Measurements from ENCODE around the gene FHOD3.

The FHOD3 gene

GRCh38 chr18:36501100-36501499, 203.6 kb downstream of the FHOD3 start:
- no peak for TF ChIP-seq POLR2AphosphoS5 (IDR thresholded peaks at IDR 0.05; ENCODE audit: low read depth, low read length)
- no peak for TF ChIP-seq TAF1 (IDR thresholded peaks at IDR 0.05; ENCODE audit: borderline replicate concordance, low read depth, low read length)
- no peak for TF ChIP-seq POLR2A (IDR thresholded peaks at IDR 0.05; ENCODE audit: low read depth, low read length)
- DNase-seq (ENCODE audit: insufficient read length) (no peak), FAIRE-seq (no peak)

DNA sequence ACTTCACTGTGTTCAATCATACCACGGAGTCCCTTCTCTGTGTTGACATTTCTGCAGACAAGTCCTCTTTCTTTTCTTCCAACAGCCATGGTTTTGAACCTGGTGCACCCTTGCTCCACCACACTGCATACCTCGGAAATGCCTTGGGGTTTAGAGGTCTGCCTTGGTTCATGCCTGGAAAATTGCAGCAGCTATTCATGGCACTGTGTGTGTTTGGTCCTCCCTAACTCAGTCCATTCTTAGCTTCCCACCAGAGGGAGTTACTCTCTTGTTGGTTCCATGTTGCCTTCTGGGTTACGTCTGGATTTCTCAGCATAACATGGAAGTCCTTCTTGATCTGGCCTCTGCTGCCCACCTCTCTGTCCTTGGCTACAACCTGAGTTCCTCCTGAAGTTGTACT, 206.0 kb downstream of the FHOD3 start:
- no peak for FAIRE-seq
- DNase-seq (ENCODE audit: insufficient read length): no peak
- TF ChIP-seq POLR2A (IDR thresholded peaks at IDR 0.05; ENCODE audit: low read depth, low read length) (no peak), TAF1 (IDR thresholded peaks at IDR 0.05; ENCODE audit: borderline replicate concordance, low read depth, low read length) (no peak), POLR2AphosphoS5 (IDR thresholded peaks at IDR 0.05; ENCODE audit: low read depth, low read length) (no peak)

DNA sequence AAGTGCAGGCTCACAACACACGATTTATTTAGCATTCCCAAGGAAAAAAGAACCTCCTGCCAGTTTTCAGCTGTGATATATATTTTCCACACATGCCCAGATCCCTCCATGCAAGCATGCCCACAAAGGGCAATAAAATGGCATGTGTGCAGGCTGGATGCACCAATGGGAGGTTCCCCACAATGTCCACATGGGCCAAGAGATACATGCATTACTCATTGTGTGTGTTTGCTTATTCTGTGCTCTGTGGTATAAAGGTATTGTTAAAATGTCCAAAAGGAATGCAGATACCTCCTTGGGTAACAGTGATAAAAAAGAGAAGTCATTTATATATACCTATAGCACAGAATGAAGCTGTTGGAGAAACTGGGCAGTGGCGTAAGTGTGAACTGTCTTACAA, 207.4 kb downstream of the FHOD3 start:
- DNase-seq (ENCODE audit: insufficient read length) (no peak), FAIRE-seq (no peak)
- TF ChIP-seq TAF1 (IDR thresholded peaks at IDR 0.05; ENCODE audit: borderline replicate concordance, low read depth, low read length) (no peak), POLR2AphosphoS5 (IDR thresholded peaks at IDR 0.05; ENCODE audit: low read depth, low read length) (no peak), POLR2A (IDR thresholded peaks at IDR 0.05; ENCODE audit: low read depth, low read length) (no peak)

DNA sequence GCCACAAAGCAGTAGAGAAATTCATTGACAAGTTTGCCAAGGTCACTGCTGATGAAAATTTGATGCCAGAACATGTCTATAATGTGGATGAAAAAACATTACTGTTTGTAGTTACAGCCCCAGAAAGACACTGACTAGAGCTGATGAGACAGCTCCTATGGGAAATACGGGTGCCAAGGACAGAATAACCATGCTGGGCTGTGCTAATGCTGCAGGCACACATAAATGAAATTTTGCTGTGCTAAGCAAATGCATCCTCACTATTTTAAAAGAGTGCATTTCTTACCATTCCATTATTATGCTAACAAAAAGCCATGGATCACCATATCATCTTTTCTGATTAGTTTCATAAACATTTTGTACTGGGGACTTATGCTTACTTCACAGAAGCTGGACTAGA, 208.2 kb downstream of the FHOD3 start:
- FAIRE-seq (no peak), DNase-seq (ENCODE audit: insufficient read length) (no peak)
- TF ChIP-seq POLR2AphosphoS5 (IDR thresholded peaks at IDR 0.05; ENCODE audit: low read depth, low read length) (no peak), TAF1 (IDR thresholded peaks at IDR 0.05; ENCODE audit: borderline replicate concordance, low read depth, low read length) (no peak), POLR2A (IDR thresholded peaks at IDR 0.05; ENCODE audit: low read depth, low read length) (no peak)

GRCh38 chr18:36509646-36510197, 212.2 kb downstream of the FHOD3 start:
- DNase-seq (ENCODE audit: insufficient read length) (no peak), FAIRE-seq (no peak)
- TF ChIP-seq POLR2AphosphoS5 (IDR thresholded peaks at IDR 0.05; ENCODE audit: low read depth, low read length): no peak

DNA sequence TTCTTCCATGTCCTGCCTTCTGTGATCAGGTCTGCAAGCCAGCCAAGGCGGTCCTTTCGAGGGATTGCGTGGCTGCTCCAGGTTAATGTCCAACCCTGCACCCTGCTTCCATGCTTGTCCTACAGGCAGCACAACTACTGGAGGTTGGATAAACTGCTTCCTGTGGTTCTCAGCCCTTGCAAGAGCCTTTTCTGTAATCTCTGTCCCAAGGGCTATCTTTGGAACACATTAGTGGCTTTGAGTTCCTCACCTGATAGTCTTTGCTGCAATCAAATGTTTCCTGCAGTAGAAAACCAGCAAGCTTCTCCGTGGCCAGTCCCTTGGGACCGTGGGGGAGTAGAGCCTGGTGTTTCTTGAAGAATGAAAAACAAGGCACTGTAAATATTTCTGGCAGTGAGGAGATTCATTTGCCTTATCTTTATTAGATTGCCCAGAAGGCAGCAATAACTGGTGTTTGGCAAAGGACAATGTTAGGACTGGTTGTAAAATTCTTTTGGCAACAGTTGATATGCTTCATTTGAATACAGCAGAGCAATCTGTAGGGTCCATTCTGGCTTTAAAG, 214.4 kb downstream of the FHOD3 start:
- TF ChIP-seq TAF1 (IDR thresholded peaks at IDR 0.05; ENCODE audit: borderline replicate concordance, low read depth, low read length) (no peak), POLR2A (IDR thresholded peaks at IDR 0.05; ENCODE audit: low read depth, low read length) (no peak), POLR2AphosphoS5 (IDR thresholded peaks at IDR 0.05; ENCODE audit: low read depth, low read length) (no peak)
- DNase-seq (ENCODE audit: insufficient read length) (no peak), FAIRE-seq (no peak)

GRCh38 chr18:36513556-36513955, 216.0 kb downstream of the FHOD3 start:
- no peak for TF ChIP-seq POLR2AphosphoS5 (IDR thresholded peaks at IDR 0.05; ENCODE audit: low read depth, low read length)
- TF ChIP-seq TAF1 (IDR thresholded peaks at IDR 0.05; ENCODE audit: borderline replicate concordance, low read depth, low read length): no peak
- TF ChIP-seq POLR2A (IDR thresholded peaks at IDR 0.05; ENCODE audit: low read depth, low read length): no peak
- DNase-seq (ENCODE audit: insufficient read length) (no peak), FAIRE-seq (no peak)

DNA sequence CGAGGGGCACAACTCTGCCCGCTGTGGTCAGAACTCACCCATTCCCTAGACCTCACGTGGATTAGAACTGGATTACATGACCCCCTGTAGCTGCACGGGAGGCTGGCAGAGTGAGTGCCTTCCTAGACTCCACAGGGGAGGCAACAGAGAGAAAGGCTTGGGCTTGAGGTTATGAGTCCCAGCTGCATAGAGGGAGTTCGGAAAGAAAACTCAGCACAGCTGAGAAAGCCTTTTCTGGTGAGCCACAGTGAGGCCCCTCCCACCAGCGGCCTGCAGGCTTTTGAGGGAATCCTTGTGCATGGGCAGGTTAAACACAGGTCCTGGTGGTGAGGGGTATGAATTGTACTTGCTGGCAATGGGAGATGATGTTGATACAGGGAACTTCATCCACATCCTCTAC, 217.3 kb downstream of the FHOD3 start:
- FAIRE-seq: no peak
- DNase-seq (ENCODE audit: insufficient read length): no peak

DNA sequence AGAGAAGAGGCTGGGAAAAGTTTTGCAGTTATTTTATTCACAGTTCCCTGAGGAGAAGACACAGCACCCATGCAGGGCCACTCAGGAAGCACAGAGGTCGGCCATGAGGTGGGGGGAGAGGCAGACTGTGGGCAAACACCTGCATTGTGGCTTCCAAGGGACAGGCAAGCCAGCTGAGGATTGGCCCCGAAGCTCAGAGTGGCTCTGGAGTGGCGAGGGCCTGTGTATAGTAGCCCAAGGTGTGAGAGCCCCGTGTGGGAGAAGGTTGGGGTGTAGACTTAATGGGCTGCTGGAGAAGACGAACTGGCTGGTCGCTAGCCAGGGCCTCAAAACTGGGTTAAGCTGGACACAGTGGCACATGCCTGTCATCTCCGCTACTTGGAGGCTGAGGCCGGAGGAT, 218.7 kb downstream of the FHOD3 start:
- FAIRE-seq (no peak), DNase-seq (ENCODE audit: insufficient read length) (no peak)
- TF ChIP-seq POLR2AphosphoS5 (IDR thresholded peaks at IDR 0.05; ENCODE audit: low read depth, low read length) (no peak), POLR2A (IDR thresholded peaks at IDR 0.05; ENCODE audit: low read depth, low read length) (no peak), TAF1 (IDR thresholded peaks at IDR 0.05; ENCODE audit: borderline replicate concordance, low read depth, low read length) (no peak)

More for the DNA sequence above, 217.3 kb downstream of the FHOD3 start:
- no peak for TF ChIP-seq POLR2A (IDR thresholded peaks at IDR 0.05; ENCODE audit: low read depth, low read length)
- TF ChIP-seq POLR2AphosphoS5 (IDR thresholded peaks at IDR 0.05; ENCODE audit: low read depth, low read length): no peak
- TF ChIP-seq TAF1 (IDR thresholded peaks at IDR 0.05; ENCODE audit: borderline replicate concordance, low read depth, low read length): no peak

DNA sequence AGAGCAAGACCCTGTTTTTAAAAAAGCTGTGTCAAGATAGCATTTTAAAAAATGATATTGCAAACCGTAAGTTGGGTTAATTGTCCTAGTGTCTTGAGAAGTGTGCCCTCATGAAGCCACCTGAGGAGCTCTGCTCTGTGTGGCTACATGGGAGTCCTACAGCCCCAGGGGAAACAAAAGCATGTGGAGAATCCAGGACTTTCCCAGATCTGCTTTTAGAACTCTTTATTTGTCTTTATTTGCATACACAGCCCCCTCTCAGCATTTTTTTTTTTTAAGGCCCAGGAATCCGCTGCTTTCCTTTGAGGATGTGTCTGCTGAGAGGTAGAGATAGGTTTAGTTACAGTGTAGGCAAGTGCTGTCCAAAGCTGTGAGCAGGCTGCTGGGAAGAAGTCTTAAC, 219.2 kb downstream of the FHOD3 start:
- TF ChIP-seq POLR2A (IDR thresholded peaks at IDR 0.05; ENCODE audit: low read depth, low read length) (no peak), POLR2AphosphoS5 (IDR thresholded peaks at IDR 0.05; ENCODE audit: low read depth, low read length) (no peak), TAF1 (IDR thresholded peaks at IDR 0.05; ENCODE audit: borderline replicate concordance, low read depth, low read length) (no peak)
- no peak for DNase-seq (ENCODE audit: insufficient read length)
- FAIRE-seq: no peak

- DNase-seq (ENCODE audit: insufficient read length): no peak
- TF ChIP-seq POLR2A (IDR thresholded peaks at IDR 0.05; ENCODE audit: low read depth, low read length) (no peak), POLR2AphosphoS5 (IDR thresholded peaks at IDR 0.05; ENCODE audit: low read depth, low read length) (no peak), TAF1 (IDR thresholded peaks at IDR 0.05; ENCODE audit: borderline replicate concordance, low read depth, low read length) (no peak)
- FAIRE-seq: no peak
These were observed 221.3 kb downstream of the FHOD3 start for GRCh38 chr18:36518839-36519238.

GRCh38 chr18:36519358-36519757, 221.8 kb downstream of the FHOD3 start:
- no peak for FAIRE-seq
- no peak for DNase-seq (ENCODE audit: insufficient read length)
- TF ChIP-seq POLR2AphosphoS5 (IDR thresholded peaks at IDR 0.05; ENCODE audit: low read depth, low read length): no peak

DNA sequence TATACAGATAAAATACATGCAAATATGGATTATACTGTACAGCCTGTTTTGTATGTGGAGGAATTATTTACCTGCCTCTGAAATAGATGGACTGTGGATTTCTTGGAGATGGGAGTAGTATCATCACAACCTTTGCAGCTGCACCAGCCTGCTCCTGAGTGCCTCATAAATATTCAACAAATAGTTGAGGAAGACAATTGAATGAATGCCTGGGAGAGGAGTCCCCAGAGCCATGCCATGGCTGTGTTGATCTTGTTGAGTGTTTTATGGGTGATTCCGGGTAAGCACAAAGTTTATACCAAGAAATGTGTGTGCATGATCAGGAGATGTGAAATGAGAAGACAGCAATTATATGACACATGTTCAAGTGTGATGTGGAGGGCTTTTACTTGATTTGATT, 225.0 kb downstream of the FHOD3 start:
- no peak for FAIRE-seq

More for the DNA sequence above, 225.0 kb downstream of the FHOD3 start:
- DNase-seq (ENCODE audit: insufficient read length): no peak
- TF ChIP-seq POLR2AphosphoS5 (IDR thresholded peaks at IDR 0.05; ENCODE audit: low read depth, low read length): no peak
- TF ChIP-seq POLR2A (IDR thresholded peaks at IDR 0.05; ENCODE audit: low read depth, low read length): no peak
- no peak for TF ChIP-seq TAF1 (IDR thresholded peaks at IDR 0.05; ENCODE audit: borderline replicate concordance, low read depth, low read length)

All from GM12892 (cell line).